ENCODE data around the gene GABBR2. TPM values are rescaled to one million over a fixed set of nuclear protein-coding genes. Genes with fewer than 3 reads are reported as not detected.

The GABBR2 gene
- total and polyA plus RNA-seq, 8 donors = 0.41 to 2.3 (median 0.79) TPM

- Histone ChIP-seq H3K36me3 (no peaks in the 10 kb centered on the region), H3K4me3 (no peak overlapping the region), H3K4me1 (no peaks in the 10 kb centered on the region), H3K9me3 (no peaks in the 10 kb centered on the region), H3K27ac (no peak overlapping the region), H3K27me3 (no peaks in the 10 kb centered on the region)
- DNase-seq (no peak), ATAC-seq (no peak)
- intact Hi-C loops (cut with DNase I) = no loop called here
- TF ChIP-seq, protein P1, sequence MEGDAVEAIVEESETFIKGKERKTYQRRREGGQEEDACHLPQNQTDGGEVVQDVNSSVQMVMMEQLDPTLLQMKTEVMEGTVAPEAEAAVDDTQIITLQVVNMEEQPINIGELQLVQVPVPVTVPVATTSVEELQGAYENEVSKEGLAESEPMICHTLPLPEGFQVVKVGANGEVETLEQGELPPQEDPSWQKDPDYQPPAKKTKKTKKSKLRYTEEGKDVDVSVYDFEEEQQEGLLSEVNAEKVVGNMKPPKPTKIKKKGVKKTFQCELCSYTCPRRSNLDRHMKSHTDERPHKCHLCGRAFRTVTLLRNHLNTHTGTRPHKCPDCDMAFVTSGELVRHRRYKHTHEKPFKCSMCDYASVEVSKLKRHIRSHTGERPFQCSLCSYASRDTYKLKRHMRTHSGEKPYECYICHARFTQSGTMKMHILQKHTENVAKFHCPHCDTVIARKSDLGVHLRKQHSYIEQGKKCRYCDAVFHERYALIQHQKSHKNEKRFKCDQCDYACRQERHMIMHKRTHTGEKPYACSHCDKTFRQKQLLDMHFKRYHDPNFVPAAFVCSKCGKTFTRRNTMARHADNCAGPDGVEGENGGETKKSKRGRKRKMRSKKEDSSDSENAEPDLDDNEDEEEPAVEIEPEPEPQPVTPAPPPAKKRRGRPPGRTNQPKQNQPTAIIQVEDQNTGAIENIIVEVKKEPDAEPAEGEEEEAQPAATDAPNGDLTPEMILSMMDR (IDR thresholded peaks at IDR 0.05) = no peak
Observed at GRCh38 chr9:98399950-98400683, 308.6 kb downstream of the GABBR2 start.

DNA sequence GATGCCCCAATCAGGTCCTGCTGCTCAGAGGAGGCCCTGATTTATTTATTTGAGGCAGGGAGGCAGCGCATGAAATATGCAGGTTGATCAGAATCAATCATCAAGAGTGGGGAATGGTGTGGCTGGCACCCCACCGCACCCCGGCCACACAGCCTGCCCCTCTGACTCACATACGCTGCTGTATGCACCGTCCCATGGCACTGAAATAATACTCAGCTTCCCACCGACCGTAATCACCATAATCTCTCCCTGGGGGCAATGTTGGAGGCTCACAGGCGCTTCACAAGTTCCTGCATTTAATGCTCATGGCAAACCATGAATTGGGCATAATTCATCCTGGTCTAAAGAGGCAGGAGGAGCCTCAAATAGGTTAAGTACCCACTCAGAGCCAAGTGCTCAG lies 312.1 kb downstream of the GABBR2 start:
- DNase-seq (no peak), ATAC-seq (no peak)
- H3K4me1 ChIP-seq = no peaks in the 10 kb centered on the region
- H3K9me3 ChIP-seq = no peaks in the 10 kb centered on the region
- H3K27ac ChIP-seq = no peak overlapping the region
- TF ChIP-seq, protein P1 (IDR thresholded peaks at IDR 0.05) = no peak
- no peaks in the 10 kb centered on the region for H3K36me3 ChIP-seq
- H3K27me3 ChIP-seq = no peaks in the 10 kb centered on the region
- intact Hi-C loops (cut with DNase I) = no loop called here
- no peak overlapping the region for H3K4me3 ChIP-seq

DNA sequence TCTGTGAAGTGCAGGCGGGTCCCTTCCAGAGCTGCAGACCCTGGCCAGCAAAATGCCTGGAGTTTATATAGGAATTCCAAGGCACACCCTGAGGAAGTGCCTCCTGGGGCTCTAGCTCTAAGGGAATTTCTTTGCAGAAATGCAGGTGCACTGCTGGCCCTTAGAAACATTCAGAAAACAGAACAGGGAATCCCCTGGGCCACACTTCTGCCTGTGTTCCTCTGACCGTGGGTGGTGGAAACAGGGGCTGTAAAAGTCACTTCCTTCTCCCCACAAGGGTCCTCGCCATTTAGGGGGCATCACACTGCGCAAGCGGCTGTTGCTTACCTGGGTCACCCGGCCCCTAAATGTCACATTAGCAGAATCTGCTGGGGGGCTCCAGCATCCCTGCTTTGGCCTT lies 312.5 kb downstream of the GABBR2 start:
- Histone ChIP-seq H3K27me3 (no peaks in the 10 kb centered on the region), H3K36me3 (no peaks in the 10 kb centered on the region), H3K4me3 (no peak overlapping the region), H3K27ac (no peak overlapping the region), H3K9me3 (no peaks in the 10 kb centered on the region), H3K4me1 (no peaks in the 10 kb centered on the region)
- ATAC-seq (no peak), DNase-seq (no peak)
- TF ChIP-seq, protein P1 (IDR thresholded peaks at IDR 0.05) = no peak
- intact Hi-C loops (cut with DNase I) = no loop called here

DNA sequence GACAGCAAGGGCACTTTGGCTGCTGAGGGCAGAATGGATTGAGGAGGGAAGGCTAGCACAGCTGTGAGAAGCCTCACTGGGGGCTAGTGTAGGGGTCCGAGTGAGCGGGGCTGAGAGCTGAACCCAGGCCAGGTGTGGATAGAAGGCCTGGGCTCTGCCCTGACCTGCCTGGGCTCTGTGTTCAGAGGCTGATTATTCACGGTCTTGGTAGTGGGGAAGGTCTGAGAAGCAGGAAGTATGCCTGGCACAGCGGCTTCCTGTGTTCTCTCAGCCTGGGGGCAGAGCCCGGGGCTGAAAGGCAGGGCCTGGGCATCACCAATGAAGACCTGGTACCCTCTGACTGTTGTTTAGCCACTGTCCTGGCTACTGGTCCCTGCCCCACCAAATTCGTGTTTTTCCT lies 316.9 kb downstream of the GABBR2 start:
- no peaks in the 10 kb centered on the region for H3K36me3 ChIP-seq
- TF ChIP-seq, protein P1 (IDR thresholded peaks at IDR 0.05) = no peak
- H3K27ac ChIP-seq = no peak overlapping the region
- intact Hi-C loops (cut with DNase I) = no loop called here
- H3K4me3 ChIP-seq = no peak overlapping the region
- H3K27me3 ChIP-seq = no peaks in the 10 kb centered on the region
- no peak for DNase-seq
- no peak for ATAC-seq
- no peaks in the 10 kb centered on the region for H3K4me1 ChIP-seq
- no peaks in the 10 kb centered on the region for H3K9me3 ChIP-seq

- no peak overlapping the region for H3K27ac ChIP-seq
- TF ChIP-seq, protein P1 (IDR thresholded peaks at IDR 0.05) = no peak
- no peaks in the 10 kb centered on the region for H3K4me1 ChIP-seq
- no peaks in the 10 kb centered on the region for H3K36me3 ChIP-seq
- intact Hi-C loops (cut with DNase I) = no loop called here
- DNase-seq (no peak), ATAC-seq (no peak)
- no peaks in the 10 kb centered on the region for H3K9me3 ChIP-seq
- no peaks in the 10 kb centered on the region for H3K27me3 ChIP-seq
- H3K4me3 ChIP-seq = no peak overlapping the region
Observed at GRCh38 chr9:98391406-98391805, 317.3 kb downstream of the GABBR2 start.

Data from left lung (tissue), 10 donors.